ENCODE measurements around the gene SUMO3. TPM values are rescaled to one million over a fixed set of nuclear protein-coding genes. Genes with fewer than 3 reads are reported as not detected.

SUMO3 gene
- polyA plus RNA-seq, 3 donors = 25.2 to 101 (median 64.5) TPM

DNA sequence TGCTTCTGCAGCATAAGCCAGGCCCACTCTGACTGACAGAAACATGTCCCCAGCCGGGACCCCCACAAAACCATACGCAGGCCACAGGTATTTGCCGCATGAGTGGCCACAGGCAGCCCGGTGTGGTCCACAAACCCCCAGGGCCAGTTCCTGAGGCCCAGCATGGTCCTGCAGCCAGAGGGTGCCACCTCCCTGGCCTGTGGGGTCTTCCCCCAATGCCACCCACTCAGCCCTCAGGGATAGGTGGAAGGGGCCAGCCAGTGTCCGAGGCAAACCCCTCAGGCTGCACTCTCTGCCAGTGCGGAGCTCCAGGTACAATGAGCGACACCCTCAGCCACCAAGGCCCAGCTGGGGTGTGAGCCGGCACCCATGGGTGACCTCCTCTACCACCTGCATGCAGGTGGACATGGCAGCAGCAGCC is 59.7 kb downstream of the SUMO3 start:
- WGBS, 3 donors = 90 to 97% (median 96%) methylated on average over 8 of the region's 8 CpGs
- no peak overlapping the region for H3K27ac ChIP-seq (ENCODE audit: low read depth, low read length)

DNA sequence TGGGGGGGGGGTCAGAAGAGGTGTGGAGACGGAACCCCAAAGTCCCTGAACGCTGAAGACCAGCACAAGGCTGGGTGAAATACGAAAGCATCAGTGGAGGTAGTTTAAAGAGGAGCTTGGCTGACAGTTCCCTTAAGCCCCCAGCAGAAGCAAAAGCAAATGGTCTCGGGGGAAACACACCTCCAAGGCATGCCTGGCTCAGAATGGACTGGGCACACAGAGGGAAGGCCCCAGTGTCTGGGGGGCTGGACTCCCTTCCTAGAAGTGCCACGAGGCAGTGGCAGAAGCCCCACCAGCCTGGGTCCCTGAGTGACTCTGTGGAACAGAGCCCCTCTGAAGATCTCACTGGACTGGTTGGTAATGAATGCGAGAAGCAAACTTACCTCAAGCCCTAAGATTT is 60.1 kb downstream of the SUMO3 start:
- WGBS, 3 donors = 77 to 91% (median 90%) methylated on average over 6 of the region's 6 CpGs

DNA sequence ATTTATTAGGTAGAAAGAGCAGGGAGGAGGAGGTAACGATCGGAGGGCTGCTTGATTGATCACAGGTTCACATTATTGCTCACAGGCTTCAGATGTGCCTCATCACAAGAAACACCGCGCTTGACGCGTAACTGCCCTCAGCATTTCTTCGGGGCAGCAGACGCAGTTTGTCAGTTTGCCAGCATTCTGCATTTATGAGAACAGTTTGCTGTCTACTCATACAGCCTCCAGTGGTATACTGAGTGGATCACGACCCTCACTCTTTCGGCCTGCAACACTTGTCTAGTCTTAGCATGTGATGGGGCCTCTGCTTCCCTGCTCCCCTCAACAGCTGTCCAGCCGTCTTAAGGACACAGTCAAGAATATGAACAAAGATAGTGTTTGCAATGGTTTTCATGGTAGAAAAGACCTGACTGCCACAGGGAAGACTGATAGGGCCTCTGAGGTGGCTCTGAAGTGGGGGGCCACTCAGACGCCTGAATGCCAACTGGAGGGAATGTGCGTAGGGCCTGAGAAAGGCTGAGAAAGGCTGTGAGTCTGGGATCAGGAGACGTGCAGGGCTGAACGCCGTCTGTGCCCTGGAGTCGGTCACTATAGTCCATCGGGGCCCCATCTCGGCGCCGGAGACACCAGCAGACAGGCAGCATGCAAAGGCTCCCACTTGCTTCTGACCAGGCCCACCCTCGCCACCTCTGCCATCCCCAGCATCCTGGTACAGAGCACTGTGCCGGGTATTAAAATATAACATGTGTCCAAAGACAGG is 61.3 kb downstream of the SUMO3 start:
- 79 to 94% (median 91%) methylated on average over 23 of the region's 23 CpGs for WGBS, 3 donors

More for the DNA sequence above, 60.1 kb downstream of the SUMO3 start:
- no peak overlapping the region for H3K27ac ChIP-seq (ENCODE audit: low read depth, low read length)

More for the DNA sequence above, 61.3 kb downstream of the SUMO3 start:
- H3K27ac ChIP-seq (ENCODE audit: low read depth, low read length) = no peak overlapping the region

Other genes starting within 250 kb of the SUMO3 start
- gene KRTAP10-4, start 244.3 kb downstream of the SUMO3 start, polyA plus RNA-seq = not detected
- not detected for gene KRTAP10-5, start 237.5 kb downstream of the SUMO3 start, polyA plus RNA-seq
- gene KRTAP10-6, start 225.6 kb downstream of the SUMO3 start, polyA plus RNA-seq = not detected
- not detected for gene KRTAP10-7, start 217.5 kb downstream of the SUMO3 start, polyA plus RNA-seq
- not detected for gene KRTAP10-8, start 206.0 kb downstream of the SUMO3 start, polyA plus RNA-seq
- not detected for gene KRTAP10-9, start 191.0 kb downstream of the SUMO3 start, polyA plus RNA-seq
- not detected for gene KRTAP10-10, start 180.7 kb downstream of the SUMO3 start, polyA plus RNA-seq
- not detected for gene KRTAP10-11, start 171.6 kb downstream of the SUMO3 start, polyA plus RNA-seq
- not detected for gene KRTAP12-4, start 163.4 kb downstream of the SUMO3 start, polyA plus RNA-seq
- not detected for gene KRTAP12-3, start 160.1 kb downstream of the SUMO3 start, polyA plus RNA-seq
- under 1 TPM in 1 of 3 donors, not detected in 2; 0.79 TPM for gene KRTAP12-2, start 151.1 kb downstream of the SUMO3 start, polyA plus RNA-seq
- gene KRTAP12-1, start 135.9 kb downstream of the SUMO3 start, polyA plus RNA-seq = not detected
- not detected for gene KRTAP10-12, start 120.9 kb downstream of the SUMO3 start, polyA plus RNA-seq
- under 1 TPM; 0.07 to 0.56 (median 0.10) TPM for gene TSPEAR, start 106.5 kb downstream of the SUMO3 start, polyA plus RNA-seq
- gene UBE2G2, start 16.2 kb downstream of the SUMO3 start, polyA plus RNA-seq = 10 to 100 TPM; 29.1 to 70.8 (median 41.5) TPM
- gene PTTG1IP, start 55.6 kb upstream of the SUMO3 start, polyA plus RNA-seq = 100 to 1,000 TPM in 1 of 3 donors, 10 to 100 TPM in 2; 61.3 to 111 (median 69.3) TPM
- gene ITGB2, start 102.8 kb upstream of the SUMO3 start, polyA plus RNA-seq = 10 to 100 TPM in 2 of 3 donors, 1 to 10 TPM in 1; 9.5 to 81.7 (median 32.5) TPM
- 10 to 100 TPM; 14.1 to 43.6 (median 24.6) TPM for gene SLX9, start 122.0 kb upstream of the SUMO3 start, polyA plus RNA-seq